AG04449 (cell line): ENCODE results near the gene DOCK4.

Experiments used
- CTCF ChIA-PET: fragments of 350-600 bp; formaldehyde crosslinking; extraction: SDS; loops from one replicate; lab custom pipeline; 2021; ENCODE audit warnings: antibody characterized with exemption; lab: Yijun Ruan, JAX
- POLR2A ChIA-PET: fragments of 400-600, 350-600 bp; formaldehyde crosslinking; extraction: SDS; loops from one replicate; lab custom pipeline; 2020; ENCODE audit warnings: antibody characterized with exemption, inconsistent platforms; lab: Yijun Ruan, JAX
- DNase-seq: peaks from one replicate; pipeline ENCODE4 v3.0.0-alpha.2; 2010; ENCODE audit warnings: low read depth, low spot score
- H3K4me3 ChIP-seq: 2 replicates; pipeline ENCODE4 v1.5.1; 2011; ENCODE audit warnings: low read depth, mild to moderate bottlenecking, control low read depth, low read length
- CTCF ChIP-seq: IDR thresholded peaks from one replicate; pipeline ENCODE4 v1.5.1; 2011; ENCODE audit warnings: mild to moderate bottlenecking, moderate library complexity, low read length, control low read depth, inconsistent platforms; ENCODE audit not compliant: insufficient read depth; ENCODE audit errors: missing control alignments

DOCK4 gene

DNA sequence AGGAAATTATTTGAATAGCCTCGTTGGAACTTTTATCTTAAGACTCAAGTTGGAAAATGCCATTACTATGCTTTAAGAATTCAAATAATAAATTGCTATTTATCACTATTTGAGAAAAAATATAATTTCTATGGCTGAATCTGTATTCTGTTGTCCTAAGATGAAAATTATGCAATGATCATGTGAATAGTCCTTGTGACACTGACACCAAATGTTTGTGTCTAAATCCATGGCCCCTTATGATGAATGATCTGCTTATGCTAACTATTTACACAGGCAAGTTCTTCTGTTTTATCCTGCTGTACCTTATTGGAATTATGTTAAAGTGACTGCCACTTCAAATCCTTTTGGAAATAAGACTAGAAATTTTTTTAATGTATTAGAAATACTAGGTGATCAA is 208.7 kb downstream of the DOCK4 start:
- CTCF ChIA-PET, result no interaction called here
- POLR2A ChIA-PET, result no interaction called here
- no peak overlapping the region for H3K4me3 ChIP-seq
- DNase-seq, result no peak
- TF ChIP-seq CTCF, result no peak

- POLR2A ChIA-PET, result interaction anchor here (0.7 kb wide), 1 partner anchor 457 kb away, joined by 3 read pairs; the partner anchor contains the start of gene IFRD1
- CTCF ChIA-PET, result interaction anchor here (0.7 to 1.3 kb wide), 2 partner anchors 214 to 238 kb away, joined by 3 to 5 read pairs; partner anchors contain the start of gene ZNF277
- TF ChIP-seq CTCF, result no peak
- no peak for DNase-seq
- no peak overlapping the region for H3K4me3 ChIP-seq
These were observed 213.6 kb downstream of the DOCK4 start for GRCh38 chr7:111992601-111993000.

- POLR2A ChIA-PET, result no interaction called here
- no peak for TF ChIP-seq CTCF
These were observed 215.6 kb downstream of the DOCK4 start for GRCh38 chr7:111990643-111991042.

DNA sequence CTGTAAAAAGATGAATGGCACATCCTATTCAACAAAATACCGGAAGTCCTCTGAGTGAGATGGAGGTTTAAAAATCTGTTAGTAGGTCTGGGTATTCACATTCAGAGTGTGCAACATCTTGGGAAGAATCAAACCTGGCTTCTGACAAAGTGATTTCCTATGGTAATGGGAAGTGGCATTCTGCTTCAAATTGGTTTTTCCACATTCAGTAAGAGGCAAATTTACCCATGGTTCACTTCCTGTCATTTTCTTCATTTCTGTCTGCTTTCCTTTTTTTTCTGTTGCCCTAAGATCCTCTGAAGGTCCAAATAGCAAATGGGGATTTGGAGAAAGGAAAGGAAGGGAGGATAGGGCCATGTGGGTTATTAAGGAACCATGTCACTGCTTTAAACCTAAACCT is 218.3 kb downstream of the DOCK4 start:
- no peak for DNase-seq
- no peak for TF ChIP-seq CTCF
- CTCF ChIA-PET, result no interaction called here
- POLR2A ChIA-PET, result no interaction called here
- no peak overlapping the region for H3K4me3 ChIP-seq

More at GRCh38 chr7:111990643-111991042, 215.6 kb downstream of the DOCK4 start:
- no peak overlapping the region for H3K4me3 ChIP-seq
- CTCF ChIA-PET, result no interaction called here
- no peak for DNase-seq

GRCh38 chr7:111987115-111987826 is 218.9 kb downstream of the DOCK4 start:
- DNase-seq, result no peak
- POLR2A ChIA-PET, result no interaction called here
- H3K4me3 ChIP-seq, result no peak overlapping the region
- CTCF ChIA-PET, result no interaction called here
- no peak for TF ChIP-seq CTCF

DNA sequence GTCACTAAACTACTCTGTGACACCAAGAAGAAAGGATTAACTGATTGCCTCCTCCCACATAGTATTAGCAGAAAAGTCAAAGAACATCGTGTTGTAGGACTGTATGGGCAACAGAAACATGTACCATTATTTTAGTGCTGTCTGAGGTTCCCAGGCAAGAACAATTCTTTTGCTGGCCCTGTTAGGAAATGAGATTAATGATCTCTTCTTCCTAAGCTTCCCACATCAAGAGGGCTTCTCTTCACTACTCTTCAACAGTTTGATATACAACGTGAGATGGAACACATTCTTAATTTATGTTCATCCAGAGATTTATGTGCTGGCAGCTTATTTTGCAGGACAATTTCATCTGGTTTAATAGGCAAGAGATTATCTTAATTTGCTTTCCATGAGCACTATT is 219.6 kb downstream of the DOCK4 start:
- TF ChIP-seq CTCF, result no peak
- H3K4me3 ChIP-seq, result no peak overlapping the region
- ChIA-PET CTCF (no interaction called here), POLR2A (no interaction called here)
- DNase-seq, result no peak
